GM04504 (cell line): Measurements from ENCODE around the gene HDAC4.

ENCODE experiments used
- DNase-seq: peaks from one replicate; pipeline ENCODE4 v3.0.0-alpha.2; 2012; ENCODE audit warnings: low read depth

HDAC4 gene

GRCh38 chr2:239429473-239430350 is 28.9 kb upstream of the HDAC4 start:
- DNase-seq = no peak

DNA sequence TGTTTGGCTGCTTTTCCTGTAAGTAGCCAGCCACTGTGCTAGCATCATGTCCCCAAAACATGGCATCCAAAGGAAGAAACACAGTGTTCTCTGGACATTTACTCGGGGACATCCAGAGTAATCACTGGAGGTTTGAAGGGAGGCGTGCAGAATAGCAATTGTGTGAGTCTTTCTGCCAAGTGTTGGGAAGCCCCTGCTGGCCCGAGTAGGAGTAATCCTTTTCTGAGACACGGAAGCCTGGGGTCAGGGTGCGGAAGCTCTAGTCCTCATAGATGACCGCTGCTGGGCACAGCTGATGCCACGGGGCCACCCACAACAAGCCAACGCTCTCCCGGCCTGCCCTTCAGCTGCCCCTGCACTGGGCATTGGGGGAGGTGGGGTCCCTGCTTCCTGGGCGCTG is 24.8 kb upstream of the HDAC4 start:
- no peak for DNase-seq

DNA sequence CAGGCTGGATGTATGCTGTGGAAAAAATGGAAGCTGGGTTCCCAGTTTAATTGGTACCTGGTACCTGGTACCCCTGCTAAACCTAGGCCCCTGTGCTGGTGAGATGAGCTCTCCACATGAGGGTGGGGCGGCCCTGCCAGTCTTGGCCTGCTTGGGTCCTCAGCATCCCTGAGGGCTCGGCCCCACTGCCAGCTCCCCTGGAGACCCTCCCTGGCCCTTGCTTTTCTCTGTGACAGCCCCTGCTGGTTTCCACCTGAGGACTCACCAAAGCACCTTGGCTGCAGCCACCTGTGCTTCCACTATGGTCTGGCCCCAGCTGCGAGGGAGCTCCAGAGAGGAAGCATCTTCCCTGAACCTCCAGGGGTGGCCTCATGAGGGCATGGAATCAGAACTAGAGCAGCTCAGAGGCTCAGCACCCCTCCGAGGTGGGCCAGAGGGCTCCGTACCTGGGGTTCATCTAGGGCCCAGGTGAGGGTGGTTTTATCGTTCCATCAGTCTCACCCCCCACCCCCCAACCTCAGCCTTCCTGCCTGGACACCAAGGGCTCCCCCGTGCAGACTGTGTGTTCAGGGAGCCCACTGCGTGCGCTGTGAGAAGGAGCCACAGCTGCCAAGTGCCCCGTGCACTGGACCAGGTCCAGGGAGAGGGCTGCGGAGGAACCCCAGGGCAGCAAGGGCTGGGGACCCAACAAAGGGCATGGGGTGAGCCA is 23.7 kb upstream of the HDAC4 start:
- DNase-seq = no peak

GRCh38 chr2:239423551-239423950 is 22.7 kb upstream of the HDAC4 start:
- no peak for DNase-seq

DNA sequence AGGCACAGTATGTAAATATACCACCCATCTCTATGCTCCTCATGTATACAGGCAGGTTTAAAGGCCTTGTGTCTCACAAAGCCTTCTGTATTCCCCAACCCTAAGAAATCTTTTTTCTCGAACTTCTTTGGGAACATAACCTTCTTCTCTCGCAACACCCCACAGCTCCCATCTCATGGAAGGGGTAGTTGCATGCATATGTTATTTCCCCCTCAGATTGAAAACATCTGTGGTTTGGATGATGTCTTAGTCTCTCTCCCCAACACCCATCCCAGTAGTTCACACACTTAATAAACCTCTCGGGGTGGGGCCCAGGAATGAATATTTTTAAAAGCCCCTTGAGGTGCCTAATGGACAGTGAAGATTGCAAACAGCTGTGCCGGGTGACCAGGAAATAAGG is 21.0 kb upstream of the HDAC4 start:
- no peak for DNase-seq

GRCh38 chr2:239420082-239420481 is 19.3 kb upstream of the HDAC4 start:
- no peak for DNase-seq

DNA sequence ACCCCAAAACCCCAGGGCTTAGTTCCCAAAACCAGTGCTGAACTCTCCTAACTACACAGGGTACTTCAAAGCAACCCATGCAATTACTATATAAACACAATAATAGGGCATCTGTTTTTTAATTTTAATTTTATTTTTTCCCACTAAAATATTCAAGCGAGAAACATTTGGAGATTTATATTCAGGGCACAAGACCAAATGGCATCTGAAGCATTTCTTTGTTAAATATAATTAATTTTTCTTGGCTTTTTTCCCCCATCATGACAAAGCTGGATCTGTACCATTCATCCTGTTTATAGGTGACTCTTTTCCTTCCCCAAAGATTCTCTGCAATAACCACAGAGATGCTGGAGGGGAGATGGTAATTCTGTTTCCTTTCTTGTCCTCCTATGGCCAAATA is 18.1 kb upstream of the HDAC4 start:
- DNase-seq = no peak

GRCh38 chr2:239412905-239413603 is 12.2 kb upstream of the HDAC4 start:
- DNase-seq = no peak

DNA sequence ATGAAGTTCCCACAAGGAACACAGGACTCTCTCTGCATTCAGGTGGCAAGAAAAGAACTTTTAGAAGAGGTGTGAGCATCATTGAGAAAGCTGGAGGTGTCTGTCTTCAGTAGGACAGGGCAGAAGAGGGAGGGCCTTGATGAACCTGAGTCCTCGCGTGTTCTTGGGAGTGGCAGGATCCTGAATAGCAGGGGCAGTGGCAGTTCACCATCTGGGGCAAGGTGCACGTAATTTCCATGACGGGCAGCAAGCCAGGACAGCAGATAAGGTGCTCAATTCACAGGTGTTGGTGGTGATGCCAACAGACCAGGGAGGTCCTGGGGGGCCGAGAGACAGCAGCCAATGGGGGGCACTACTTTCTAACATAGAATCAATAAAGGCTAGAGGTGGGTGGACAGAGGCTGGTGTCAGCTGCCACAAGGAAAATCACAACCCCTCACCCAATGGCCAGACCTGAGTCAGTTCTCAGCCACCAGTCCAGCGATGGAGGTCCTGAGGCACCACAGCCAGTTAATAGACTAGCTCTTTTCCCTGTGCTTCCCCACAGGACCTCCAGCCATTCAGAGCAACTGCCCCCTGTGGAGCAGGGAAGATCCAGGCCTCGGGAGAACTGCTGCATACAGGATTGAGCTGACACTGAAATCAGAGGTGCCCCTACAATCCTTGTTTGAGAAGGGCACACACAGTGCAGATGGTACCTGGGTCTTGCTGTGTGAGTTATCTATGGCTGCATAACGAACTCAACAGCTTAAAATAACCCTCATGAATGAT is 10.9 kb upstream of the HDAC4 start:
- DNase-seq = no peak

GRCh38 chr2:239411117-239411516 is 10.3 kb upstream of the HDAC4 start:
- DNase-seq = no peak

DNA sequence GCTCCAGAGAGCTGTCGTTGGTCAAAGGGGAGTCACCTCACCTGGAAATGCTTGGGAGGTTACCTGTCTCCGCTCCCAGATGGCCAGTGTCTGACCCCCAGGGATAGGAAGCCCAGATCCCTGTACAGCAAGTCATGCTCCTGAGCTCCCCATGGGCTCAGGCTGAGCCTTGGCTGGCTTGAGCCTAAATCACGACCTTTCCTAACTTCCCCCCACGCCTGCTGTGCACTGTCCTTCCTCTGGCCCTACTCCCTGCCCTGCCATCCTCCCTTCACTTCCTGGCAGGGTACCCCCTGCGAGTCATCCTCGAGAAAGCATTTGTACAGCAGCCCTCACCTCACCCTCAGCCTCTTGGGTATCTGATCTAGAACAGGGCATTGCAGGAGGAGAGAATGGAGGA is 9.2 kb upstream of the HDAC4 start:
- DNase-seq = no peak

- no peak for DNase-seq
Measured at GRCh38 chr2:239407112-239407511, 6.3 kb upstream of the HDAC4 start.

- no peak for DNase-seq
Measured at GRCh38 chr2:239406316-239406995, 5.6 kb upstream of the HDAC4 start.

GRCh38 chr2:239405071-239405470 is 4.3 kb upstream of the HDAC4 start:
- no peak for DNase-seq

- DNase-seq = no peak
Measured at GRCh38 chr2:239402666-239403065, 1.8 kb upstream of the HDAC4 start.

- no peak for DNase-seq
Measured at GRCh38 chr2:239401881-239402233, 1.0 kb upstream of the HDAC4 start.

DNA sequence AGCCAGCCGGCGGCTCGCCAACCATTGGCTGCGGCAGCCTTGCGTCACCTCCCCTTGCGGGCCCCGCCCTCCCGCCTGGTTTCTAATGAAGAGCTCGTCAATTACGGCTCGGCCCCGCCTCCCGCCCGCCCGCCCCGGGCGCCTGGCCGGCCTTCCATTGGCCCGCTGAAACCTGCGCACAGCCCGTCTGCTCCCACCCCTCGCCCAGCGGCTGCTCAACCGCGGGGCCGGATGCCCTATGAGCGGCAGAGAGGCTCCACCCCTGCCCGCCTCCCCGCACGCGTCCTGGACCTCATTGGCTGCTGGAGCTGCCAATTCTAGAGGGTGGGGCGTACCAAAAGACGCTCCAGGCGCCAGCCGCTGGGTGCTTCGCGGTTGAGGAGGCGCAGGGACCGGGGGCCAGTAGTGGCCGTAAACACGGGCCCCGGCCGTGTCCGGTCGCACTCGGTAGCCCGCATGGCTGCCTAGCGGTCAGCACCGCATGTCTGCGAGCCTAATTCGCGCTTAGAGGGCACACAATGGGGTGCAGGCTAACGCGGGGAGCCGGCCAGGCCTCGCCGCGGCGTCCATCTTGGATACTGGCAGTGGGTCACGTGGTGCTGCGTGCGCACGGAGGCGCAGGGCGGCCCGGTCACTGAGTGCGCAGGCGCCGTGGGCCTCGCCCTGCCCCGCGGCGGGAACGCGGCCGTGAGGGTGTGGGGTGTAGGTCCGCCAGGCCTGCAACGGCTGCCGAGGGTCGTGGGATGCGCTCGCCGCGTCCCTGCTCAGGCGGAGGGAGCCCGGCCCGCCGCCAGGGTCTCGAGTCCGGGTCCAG is 454 bp upstream of the HDAC4 start:
- DNase-seq = peak; percentile 97

DNA sequence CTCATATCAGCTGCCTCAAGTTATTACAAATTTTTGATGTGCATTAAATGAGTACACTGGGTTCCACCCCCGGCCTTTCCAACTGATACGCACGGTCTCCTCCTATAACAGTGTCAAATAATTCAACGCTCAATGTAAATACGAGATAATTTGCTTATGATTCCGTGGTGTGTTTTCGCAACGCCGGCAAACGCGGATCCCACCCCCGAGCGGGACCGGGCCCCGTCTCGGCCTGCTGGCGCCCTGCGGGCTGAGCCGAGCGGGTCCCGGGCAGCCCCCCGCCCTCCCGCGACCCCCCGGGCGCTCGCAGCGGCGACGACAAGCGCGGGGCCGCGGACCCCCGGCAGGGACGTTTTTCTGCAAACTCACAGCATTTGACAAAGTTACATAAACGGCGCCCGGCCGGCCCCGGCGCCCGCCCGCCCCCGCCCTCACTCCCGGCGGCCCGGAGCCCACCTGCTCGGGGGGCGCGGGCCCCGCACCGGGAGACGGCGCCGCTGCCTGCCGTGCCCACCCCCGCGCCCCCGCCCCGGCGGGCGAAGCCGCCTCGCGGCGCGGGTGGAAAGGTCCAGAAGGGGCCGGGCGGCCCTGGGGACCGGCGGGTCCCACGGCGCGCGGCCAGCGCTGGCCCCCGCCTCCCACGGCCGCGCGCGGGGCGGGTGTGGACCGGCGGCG is 762 bp downstream of the HDAC4 start:
- DNase-seq = no peak

DNA sequence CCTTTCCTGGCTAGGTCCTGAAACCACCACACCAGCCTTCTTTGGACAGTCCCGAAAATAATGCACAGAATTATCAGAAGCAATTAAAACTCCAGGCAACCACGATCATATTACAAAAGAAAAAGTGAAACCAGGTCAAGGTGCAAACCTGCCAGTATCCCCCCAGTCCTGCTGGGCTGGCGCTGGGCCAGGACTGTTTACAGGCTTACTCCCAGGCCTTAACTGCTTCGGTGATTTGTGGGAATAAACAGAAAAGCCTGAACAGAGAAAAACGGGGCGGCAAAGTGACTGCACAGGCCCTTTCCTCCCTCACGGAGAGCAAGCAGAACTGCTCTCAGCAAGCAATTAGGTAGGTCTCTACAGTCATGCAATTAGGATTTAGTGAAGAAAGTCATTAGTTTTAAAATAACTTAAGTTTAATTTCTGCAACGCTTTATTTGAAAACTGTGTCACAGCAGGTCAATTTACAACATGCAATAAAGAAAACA is 1.3 kb downstream of the HDAC4 start:
- DNase-seq = no peak

GRCh38 chr2:239398521-239398921 is 2.3 kb downstream of the HDAC4 start:
- no peak for DNase-seq
